IMR-90 (cell line): ENCODE data around the gene RPS28. TPM values are rescaled to one million over a fixed set of nuclear protein-coding genes. Genes with fewer than 3 reads are reported as not detected.

Experiments
- ATAC-seq: fragments of 200-7000 bp; cut with Tn5 transposase; 2 replicates; pipeline ENCODE4 v1.9.1; 2020; ENCODE audit warnings: low read depth, mild to moderate bottlenecking, moderate library complexity
- BruUV-seq: library from RNA; stranded (reverse); fragments of 400-500 nt; replicated peaks from 2 replicates; lab custom pipeline; 2021; lab: Mats Ljungman, UMichigan
- CTCF ChIA-PET: fragments of 300-600 bp; formaldehyde crosslinking; extraction: SDS; loops from one replicate; lab custom pipeline; 2021; ENCODE audit warnings: antibody characterized with exemption; lab: Yijun Ruan, JAX
- POLR2A ChIA-PET: fragments of 300-600 bp; sonication (Branson Sonifier 250); formaldehyde crosslinking; loops from one replicate; lab custom pipeline; 2022; ENCODE audit warnings: antibody characterized with exemption; ENCODE audit not compliant: unreplicated experiment; lab: Charles Lee
- DNase-seq: peaks from one replicate; pipeline ENCODE4 v3.0.0; 2013
- H2AFZ ChIP-seq: replicated peaks from 2 replicates; pipeline ENCODE3; 2013; ENCODE audit warnings: low read length, mild to moderate bottlenecking; ENCODE audit not compliant: poor library complexity
- H2AK5ac ChIP-seq: 2 replicates; pipeline ENCODE4 v1.6.1; 2013; ENCODE audit warnings: low read depth, low read length, inconsistent platforms
- H2AK9ac ChIP-seq: replicated peaks from 2 replicates; pipeline ENCODE3; 2013; ENCODE audit warnings: mild to moderate bottlenecking, low read depth, low read length, moderate library complexity; ENCODE audit not compliant: poor library complexity
- H2BK120ac ChIP-seq: 2 replicates; pipeline ENCODE4 v1.6.1; 2013; ENCODE audit warnings: low read depth, low read length, inconsistent platforms
- H2BK15ac ChIP-seq: 3 replicates; pipeline ENCODE4 v1.6.1; 2013; ENCODE audit warnings: low read depth, low read length, inconsistent platforms
- H2BK20ac ChIP-seq: 2 replicates; pipeline ENCODE4 v1.6.1; 2013; ENCODE audit warnings: low read depth, mild to moderate bottlenecking, inconsistent platforms, low read length, moderate library complexity
- H2BK5ac ChIP-seq: 2 replicates; pipeline ENCODE4 v1.6.1; 2013; ENCODE audit warnings: mild to moderate bottlenecking, low read depth, low read length, inconsistent platforms; ENCODE audit not compliant: poor library complexity, severe bottlenecking
- H3K14ac ChIP-seq: replicated peaks from 2 replicates; pipeline ENCODE4 v1.6.1; 2013; ENCODE audit warnings: low read depth, low read length, inconsistent platforms
- H3K18ac ChIP-seq: 2 replicates; pipeline ENCODE4 v1.6.1; 2013; ENCODE audit warnings: low read depth, low read length, control low read depth
- H3K23ac ChIP-seq: 2 replicates; pipeline ENCODE4 v1.6.1; 2013; ENCODE audit warnings: low read depth, low read length, inconsistent platforms
- H3K27ac ChIP-seq: 2 replicates; pipeline ENCODE4 v1.5.1; 2013; ENCODE audit warnings: mild to moderate bottlenecking, control low read depth, low read length; ENCODE audit not compliant: insufficient read depth
- H3K27me3 ChIP-seq: 2 replicates; pipeline ENCODE4 v1.6.1; 2013; ENCODE audit warnings: low read length; ENCODE audit not compliant: control insufficient read depth, insufficient read depth
- H3K36me3 ChIP-seq: 2 replicates; pipeline ENCODE4 v1.6.1; 2013; ENCODE audit warnings: low read length, mixed read lengths; ENCODE audit not compliant: control insufficient read depth, insufficient read depth
- H3K4ac ChIP-seq: 2 replicates; pipeline ENCODE4 v1.6.1; 2013; ENCODE audit warnings: low read depth, low read length, inconsistent platforms
- H3K4me1 ChIP-seq: 2 replicates; pipeline ENCODE4 v1.6.1; 2013; ENCODE audit warnings: low read length, mixed read lengths; ENCODE audit not compliant: control insufficient read depth, insufficient read depth
- H3K4me2 ChIP-seq: 2 replicates; pipeline ENCODE4 v1.6.1; 2013; ENCODE audit warnings: low read depth, mild to moderate bottlenecking, control low read depth, low read length, moderate library complexity
- H3K4me3 ChIP-seq: 2 replicates; pipeline ENCODE4 v1.5.1; 2013; ENCODE audit warnings: low read depth, mild to moderate bottlenecking, control low read depth, low read length, moderate library complexity; ENCODE audit not compliant: insufficient read depth
- H3K56ac ChIP-seq: 2 replicates; pipeline ENCODE4 v1.6.1; 2013; ENCODE audit warnings: low read length, inconsistent platforms; ENCODE audit not compliant: insufficient read depth; ENCODE audit errors: extremely low read depth
- H3K79me1 ChIP-seq, 2 experiments: 2 replicates each; pipeline ENCODE4 v1.6.1; 2013; ENCODE audit warnings: low read length in 2 of 2, inconsistent platforms in 1 of 2, low read depth in 1 of 2
- H3K9ac ChIP-seq: 2 replicates; pipeline ENCODE4 v1.6.1; 2013; ENCODE audit warnings: low read depth, low read length, control low read depth
- H3K9me1 ChIP-seq: 2 replicates; pipeline ENCODE4 v1.6.1; 2013; ENCODE audit warnings: low read length, inconsistent platforms; ENCODE audit not compliant: insufficient read depth
- H3K9me3 ChIP-seq: 2 replicates; pipeline ENCODE4 v1.6.1; 2013; ENCODE audit warnings: low read length; ENCODE audit not compliant: control insufficient read depth, insufficient read depth
- H4K20me1 ChIP-seq: 2 replicates; pipeline ENCODE4 v1.6.1; 2013; ENCODE audit warnings: low read length, inconsistent platforms; ENCODE audit not compliant: insufficient read depth
- H4K5ac ChIP-seq: 2 replicates; pipeline ENCODE4 v1.6.1; 2013; ENCODE audit warnings: mild to moderate bottlenecking, low read depth, low read length, control low read depth
- H4K8ac ChIP-seq, 2 experiments: 2 replicates each; pipeline ENCODE4 v1.6.1; 2013; ENCODE audit warnings: low read depth in 2 of 2, low read length in 2 of 2, control low read depth in 1 of 2, inconsistent platforms in 1 of 2
- H4K91ac ChIP-seq: 2 replicates; pipeline ENCODE4 v1.6.1; 2013; ENCODE audit warnings: low read depth, low read length, inconsistent platforms; ENCODE audit not compliant: insufficient read depth
- BHLHE40 ChIP-seq: fragments of 150-350 bp; IDR thresholded peaks from 2 replicates; pipeline ENCODE4 v1.6.1; 2016; ENCODE audit warnings: mild to moderate bottlenecking, low read depth, low read length
- CEBPB ChIP-seq: IDR thresholded peaks from 2 replicates; pipeline ENCODE4 v1.6.1; 2012; ENCODE audit warnings: low read depth, low read length, improper control_type of control experiment
- CHD1 ChIP-seq: IDR thresholded peaks from 2 replicates; pipeline ENCODE4 v1.6.1; 2012; ENCODE audit warnings: low read depth, low read length, improper control_type of control experiment
- CTCF ChIP-seq: conservative IDR thresholded peaks from 2 replicates; pipeline ENCODE4 v1.5.1; 2012; ENCODE audit warnings: mild to moderate bottlenecking, low read depth, low read length, improper control_type of control experiment
- ELK1 ChIP-seq: fragments of 150-350 bp; IDR thresholded peaks from 2 replicates; pipeline ENCODE4 v1.6.1; 2016; ENCODE audit warnings: low read depth, mild to moderate bottlenecking, low read length, moderate library complexity, borderline replicate concordance
- MAZ ChIP-seq: IDR thresholded peaks from 2 replicates; pipeline ENCODE4 v1.6.1; 2012; ENCODE audit warnings: low read depth, mild to moderate bottlenecking, low read length, improper control_type of control experiment, moderate library complexity, borderline replicate concordance
- MXI1 ChIP-seq: IDR thresholded peaks from 2 replicates; pipeline ENCODE4 v1.6.1; 2012; ENCODE audit warnings: low read depth, mild to moderate bottlenecking, low read length, moderate library complexity, borderline replicate concordance
- NFE2L2 ChIP-seq: fragments of 150-350 bp; IDR thresholded peaks from 2 replicates; pipeline ENCODE4 v1.6.1; 2016; ENCODE audit warnings: low read depth, mild to moderate bottlenecking, low read length
- RAD21 ChIP-seq: IDR thresholded peaks from 2 replicates; pipeline ENCODE4 v1.6.1; 2012; ENCODE audit warnings: low read length, improper control_type of control experiment
- RCOR1 ChIP-seq: IDR thresholded peaks from 2 replicates; pipeline ENCODE4 v1.6.1; 2012; ENCODE audit warnings: mild to moderate bottlenecking, low read length, improper control_type of control experiment; ENCODE audit not compliant: insufficient replicate concordance
- SMC3 ChIP-seq: fragments of 150-350 bp; IDR thresholded peaks from 2 replicates; pipeline ENCODE4 v1.6.1; 2016; ENCODE audit warnings: low read depth, mild to moderate bottlenecking, antibody characterized with exemption, low read length, moderate library complexity
- USF2 ChIP-seq: fragments of 150-350 bp; IDR thresholded peaks from 2 replicates; pipeline ENCODE4 v1.6.1; 2017; ENCODE audit warnings: mild to moderate bottlenecking, antibody characterized with exemption, low read length, low read depth
- WGBS, 2 experiments: methylation state at CpG; one replicate each; pipeline versions ENCODE4 v1.1.5 to v1.1.7; 2013; ENCODE audit warnings: missing lambda C conversion rate in 2 of 2; ENCODE audit not compliant: insufficient read length in 1 of 2; ENCODE audit errors: extremely low coverage in 2 of 2; 5-methylcytosine and 5-hydroxymethylcytosine counted together
- dilution Hi-C: fragments of 300-500 bp; cut with HindIII; formaldehyde crosslinking; loops from one replicate; pipeline ENCODE4 v1.14.3; 2018; ENCODE audit warnings: low sequenced_read_pairs; ENCODE audit not compliant: unreplicated experiment
- in situ Hi-C: fragments of 300-500 bp; cut with MboI; formaldehyde crosslinking; loops from 3 replicates; pipeline ENCODE4 v1.14.3; 2019; ENCODE audit warnings: low sequenced_read_pairs, inconsistent platforms, mixed read lengths
- intact Hi-C: fragments of 100-400 bp; cut with micrococcal nuclease; formaldehyde crosslinking; loops from 2 replicates; pipeline ENCODE4 v1.10.0; 2022
- polyA plus RNA-seq, 3 experiments: library from polyadenylated mRNA; depleted of rRNA; stranded (reverse); fragments of >200 nt; gene quantifications; 2 replicates each; pipeline ENCODE4 v1.2.3, GENCODE V29; 2012; ENCODE audit warnings: low replicate concordance in 1 of 3
- total RNA-seq: library from RNA; depleted of rRNA; stranded (reverse); fragments of >200 nt; gene quantifications from 2 replicates; pipeline ENCODE4 v1.2.3, GENCODE V29; 2012

RPS28 gene
- total and polyA plus RNA-seq, 2 of the 4 experiments (the other 2 are of a cell fraction): 143 to 643 TPM

GRCh38 chr19:8361921-8362793 is 40.9 kb downstream of the RPS28 start:
- intact Hi-C loops: no loop called here
- in situ Hi-C loops: no loop called here
- CTCF ChIA-PET: no interaction called here
- H3K9me3 ChIP-seq: no peaks in the 10 kb centered on the region
- peaks cover 7% of the 10 kb centered on the region; the same call in 1 of the 2 replicates for H3K9me1 ChIP-seq
- peak overlapping the region; percentile 92 for H2BK15ac ChIP-seq
- POLR2A ChIA-PET: no interaction called here
- H3K27ac ChIP-seq: peak overlapping the region; percentile 46
- H2AK9ac ChIP-seq: peak overlapping the region; percentile 8
- peak overlapping the region; percentile 18; the same call in 1 of the 2 replicates for H4K5ac ChIP-seq
- peak overlapping the region; percentile 96 for H2BK20ac ChIP-seq
- ATAC-seq (peak; percentile 71), DNase-seq (peak; percentile 99)
- WGBS, 2 experiments: 0% methylated on average over 2 of the region's 12 CpGs; no CpG with 5 or more reads in 1 of the 2 experiments
- H3K9ac ChIP-seq: peak overlapping the region; percentile 24; the same call in 1 of the 2 replicates
- peak overlapping the region; percentile 70 for H2BK5ac ChIP-seq
- peak overlapping the region; percentile 29 for H3K4me2 ChIP-seq
- H3K4me1 ChIP-seq: peaks cover 17% of the 10 kb centered on the region
- peak overlapping the region; percentile 83 for H4K91ac ChIP-seq
- BruUV-seq: no TSS peak
- peak overlapping the region; percentile 28; the same call in 1 of the 2 replicates for H3K56ac ChIP-seq
- H3K18ac ChIP-seq: peak overlapping the region; percentile 11
- no peaks in the 10 kb centered on the region for H3K27me3 ChIP-seq
- peaks cover 12% of the 10 kb centered on the region for H4K20me1 ChIP-seq
- H2AK5ac ChIP-seq: peak overlapping the region; percentile 96
- peak overlapping the region; percentile 63 to 68 for H4K8ac ChIP-seq
- no peak overlapping the region for H3K4me3 ChIP-seq
- peak overlapping the region; percentile 87 for H3K4ac ChIP-seq
- peak overlapping the region; percentile 63 for H2AFZ ChIP-seq
- H3K23ac ChIP-seq: peak overlapping the region; percentile 70; the same call in 1 of the 2 replicates
- peak overlapping the region; percentile 81 for H2BK120ac ChIP-seq
- peak overlapping the region; percentile 74 for H3K14ac ChIP-seq
- dilution Hi-C loops: no loop called here
- peaks cover 0 to 19% of the 10 kb centered on the region in 2 experiments; a peak in 1 of 4 replicates for H3K79me1 ChIP-seq
- H3K36me3 ChIP-seq: no peaks in the 10 kb centered on the region
- TF ChIP-seq SMC3: peak; percentile 6; the same call in 1 of the 2 replicates
- peak; percentile 60; the same call in 1 of the 2 replicates for TF ChIP-seq BHLHE40
- TF ChIP-seq ELK1: no peak
- TF ChIP-seq RCOR1: peak; percentile 74
- 0 out of 2 replicates have a peak, but pooled peaks have one; percentile 43 for TF ChIP-seq MXI1
- TF ChIP-seq RAD21: no peak
- TF ChIP-seq NFE2L2: peak; percentile 64; the same call in 1 of the 2 replicates
- TF ChIP-seq CEBPB: peak; percentile 43
- TF ChIP-seq CHD1: no peak
- no peak for TF ChIP-seq CTCF
- no peak; the same call in 1 of the 2 replicates for TF ChIP-seq USF2
- TF ChIP-seq MAZ: peak; percentile 92
